A549 (cell line): ENCODE measurements around the gene LYPLAL1. TPM values are rescaled to one million over a fixed set of nuclear protein-coding genes. Genes with fewer than 3 reads are reported as not detected.
"Not testable (repeated sequence)": the region's sequence is repeated elsewhere in the genome, so short reads cannot be mapped to it uniquely, and the experiment has no call there.

Experiments used
- ATAC-seq, 2 experiments: fragments of 200-7000 bp in 1 of 2; fragments of >200 bp in 1 of 2; cut with Nextera tagmentation in 1 of 2; cut with Tn5 transposase in 1 of 2; 3 replicates each; pipeline versions ENCODE4 v1.8.0 to v1.9.1; 2018 to 2020; ENCODE audit warnings: mild to moderate bottlenecking in 1 of 2, moderate library complexity in 1 of 2
- CTCF ChIA-PET: fragments of 300-600 bp; sonication (Branson Sonifier 250); formaldehyde crosslinking; extraction: SDS; loops from one replicate; lab custom pipeline; 2021; ENCODE audit warnings: antibody characterized with exemption, inconsistent platforms; lab: Yijun Ruan, JAX
- POLR2A ChIA-PET: fragments of 350-600 bp; formaldehyde crosslinking; extraction: SDS; loops from one replicate; lab custom pipeline; 2021; ENCODE audit warnings: antibody characterized with exemption, inconsistent platforms; lab: Yijun Ruan, JAX
- DNase-seq, 2 experiments: peaks; one replicate each; pipeline versions ENCODE4 v3.0.0 to v3.0.0-alpha.2; 2011 to 2016; ENCODE audit warnings: low read depth in 1 of 2, low spot score in 1 of 2
- FAIRE-seq: peaks from 2 replicates; lab custom pipeline; 2011; peaks lifted over from hg19 to GRCh38; lab: Jason Lieb, UNC
- H3K27ac ChIP-seq, 2 experiments: fragments of >200 bp; sonication (Bioruptor Twin); formaldehyde crosslinking; 3 replicates each; pipeline ENCODE4 v1.5.1; 2016 to 2017
- H3K4me1 ChIP-seq: fragments of >200 bp; sonication (Bioruptor Twin); formaldehyde crosslinking; 3 replicates; pipeline ENCODE4 v1.6.1; 2016
- H3K4me2 ChIP-seq: fragments of >200 bp; sonication (Bioruptor Twin); formaldehyde crosslinking; 3 replicates; pipeline ENCODE4 v1.6.1; 2016
- H3K4me3 ChIP-seq: fragments of >200 bp; sonication (Bioruptor Twin); formaldehyde crosslinking; 3 replicates; pipeline ENCODE4 v1.5.1; 2016
- H3K9me3 ChIP-seq: fragments of >200 bp; sonication (Bioruptor Twin); formaldehyde crosslinking; 3 replicates; pipeline ENCODE4 v1.6.1; 2016
- BHLHE40 ChIP-seq: IDR thresholded peaks from 2 replicates; pipeline ENCODE4 v1.6.1; 2012; ENCODE audit warnings: low read depth, low read length, inconsistent platforms
- CBX2 ChIP-seq: fragments of 200-600 bp; sonication (generic); IDR thresholded peaks from 2 replicates; pipeline ENCODE4 v1.6.1; 2016; ENCODE audit warnings: low read depth, mild to moderate bottlenecking, borderline replicate concordance
- CHD4 ChIP-seq: fragments of 200-600 bp; sonication (generic); IDR thresholded peaks from 2 replicates; pipeline ENCODE4 v1.6.1; 2016; ENCODE audit warnings: antibody characterized with exemption, mild to moderate bottlenecking, borderline replicate concordance
- CTCF ChIP-seq: fragments of >200 bp; sonication (Bioruptor Twin); formaldehyde crosslinking; IDR thresholded peaks from 3 replicates; pipeline ENCODE4 v1.5.1; 2016
- EHMT2 ChIP-seq: fragments of 200-600 bp; sonication (generic); IDR thresholded peaks from 2 replicates; pipeline ENCODE4 v1.6.1; 2016; ENCODE audit warnings: antibody characterized with exemption, low read depth, mild to moderate bottlenecking, moderate library complexity
- EP300 ChIP-seq, 2 experiments: fragments of >200 bp; sonication (Bioruptor Twin); formaldehyde crosslinking; IDR thresholded peaks; 2 replicates in 1 of 2; 3 replicates in 1 of 2; pipeline ENCODE4 v1.6.1; 2016 to 2017
- FOXS1 ChIP-seq: fragments of 250-450 bp; sonication (Bioruptor Pico); IDR thresholded peaks from 2 replicates; pipeline ENCODE4 v1.5.0; 2020; ENCODE audit warnings: mild to moderate bottlenecking, moderate library complexity
- GATA3 ChIP-seq: IDR thresholded peaks from 2 replicates; pipeline ENCODE4 v1.6.1; 2012; ENCODE audit warnings: borderline replicate concordance
- HDAC2 ChIP-seq: fragments of 200-600 bp; sonication (generic); IDR thresholded peaks from 2 replicates; pipeline ENCODE4 v1.6.1; 2016
- HEYL ChIP-seq: fragments of 250-450 bp; sonication (Bioruptor Pico); IDR thresholded peaks from 2 replicates; pipeline ENCODE4 v1.8.0; 2021; ENCODE audit warnings: mild to moderate bottlenecking, moderate library complexity
- HOXA7 ChIP-seq: fragments of 250-450 bp; sonication (Bioruptor Pico); IDR thresholded peaks from 2 replicates; pipeline ENCODE4 v1.5.0; 2020; ENCODE audit warnings: mild to moderate bottlenecking, moderate library complexity
- HOXB5 ChIP-seq: fragments of 250-450 bp; sonication (Bioruptor Pico); IDR thresholded peaks from 2 replicates; pipeline ENCODE4 v1.5.0; 2020; ENCODE audit warnings: mild to moderate bottlenecking, moderate library complexity
- JUN ChIP-seq, 2 experiments: fragments of >200 bp; sonication (Bioruptor Twin); formaldehyde crosslinking; IDR thresholded peaks; 2 replicates in 1 of 2; 3 replicates in 1 of 2; pipeline ENCODE4 v1.6.1; 2016 to 2017
- JUNB ChIP-seq: fragments of >200 bp; sonication (Bioruptor Twin); formaldehyde crosslinking; IDR thresholded peaks from 2 replicates; pipeline ENCODE4 v1.6.1; 2016
- KDM1A ChIP-seq: fragments of 200-600 bp; sonication (generic); IDR thresholded peaks from 2 replicates; pipeline ENCODE4 v1.6.1; 2016; ENCODE audit warnings: low read depth, mild to moderate bottlenecking
- KDM5A ChIP-seq: fragments of 200-600 bp; sonication (generic); IDR thresholded peaks from 2 replicates; pipeline ENCODE4 v1.6.1; 2016; ENCODE audit warnings: antibody characterized with exemption, mild to moderate bottlenecking
- MAX ChIP-seq: IDR thresholded peaks from 2 replicates; pipeline ENCODE4 v1.6.1; 2012
- NPAS2 ChIP-seq: fragments of 250-450 bp; sonication (Bioruptor Pico); IDR thresholded peaks from 2 replicates; pipeline ENCODE4 v1.8.0; 2022; ENCODE audit warnings: mild to moderate bottlenecking, moderate library complexity, borderline replicate concordance
- NR3C1 ChIP-seq: fragments of >200 bp; sonication (Bioruptor Twin); formaldehyde crosslinking; IDR thresholded peaks from 3 replicates; pipeline ENCODE4 v1.6.1; 2017
- POLR2A ChIP-seq: IDR thresholded peaks from 2 replicates; pipeline ENCODE4 v1.6.1; 2012; ENCODE audit warnings: mild to moderate bottlenecking, low read length
- POLR2AphosphoS2 ChIP-seq: conservative IDR thresholded peaks from 2 replicates; pipeline ENCODE4 v1.6.1; 2012; ENCODE audit warnings: low read length, improper control_type of control experiment, inconsistent platforms
- RAD21 ChIP-seq, 2 experiments: fragments of >200 bp in 1 of 2; sonication (Bioruptor Twin) in 1 of 2; formaldehyde crosslinking in 1 of 2; IDR thresholded peaks in 1 of 2; conservative IDR thresholded peaks in 1 of 2; 2 replicates in 1 of 2; 3 replicates in 1 of 2; pipeline ENCODE4 v1.6.1; 2012 to 2018; ENCODE audit warnings: inconsistent platforms in 1 of 2
- RARB ChIP-seq: fragments of 250-450 bp; sonication (Bioruptor Pico); IDR thresholded peaks from 2 replicates; pipeline ENCODE4 v1.8.0; 2021; ENCODE audit warnings: mild to moderate bottlenecking, moderate library complexity
- ZFP36 ChIP-seq: fragments of 450-650 bp; IDR thresholded peaks from 2 replicates; pipeline ENCODE4 v1.6.1; 2014; ENCODE audit warnings: borderline replicate concordance; ENCODE audit not compliant: partially characterized antibody
- WGBS: methylation state at CpG from one replicate; pipeline ENCODE4 v1.1.6; 2017; ENCODE audit errors: missing lambda C conversion rate; 5-methylcytosine and 5-hydroxymethylcytosine counted together
- polyA plus RNA-seq, 4 experiments: library from polyadenylated mRNA; depleted of rRNA in 3 of 4; stranded (reverse); fragments of >200 nt; fragmentation: RNase III in 1 of 4; extraction: RNeasy Plus Mini Kit Qiagen cat#74134 plus additional on column Dnase treatment in 1 of 4; gene quantifications; 2 replicates in 3 of 4; 3 replicates in 1 of 4; pipeline ENCODE4 v1.2.3, GENCODE V29; 2011 to 2017
- TF ChIP-seq, protein P1 (sequence below): fragments of 450-650 bp; IDR thresholded peaks from 2 replicates; pipeline ENCODE4 v1.6.1; 2014; ENCODE audit warnings: antibody characterized with exemption
- TF ChIP-seq, protein P2 (sequence below): IDR thresholded peaks from 2 replicates; pipeline ENCODE4 v1.6.1; 2012
- TF ChIP-seq, protein P3 (sequence below): fragments of 200-600 bp; sonication (generic); IDR thresholded peaks from 2 replicates; pipeline ENCODE4 v1.6.1; 2016; ENCODE audit warnings: antibody characterized with exemption, mild to moderate bottlenecking, moderate library complexity

The LYPLAL1 gene
- polyA plus RNA-seq, 2 of the 4 experiments (the other 2 are of a cell fraction), result 13.6 to 61.2 TPM

DNA sequence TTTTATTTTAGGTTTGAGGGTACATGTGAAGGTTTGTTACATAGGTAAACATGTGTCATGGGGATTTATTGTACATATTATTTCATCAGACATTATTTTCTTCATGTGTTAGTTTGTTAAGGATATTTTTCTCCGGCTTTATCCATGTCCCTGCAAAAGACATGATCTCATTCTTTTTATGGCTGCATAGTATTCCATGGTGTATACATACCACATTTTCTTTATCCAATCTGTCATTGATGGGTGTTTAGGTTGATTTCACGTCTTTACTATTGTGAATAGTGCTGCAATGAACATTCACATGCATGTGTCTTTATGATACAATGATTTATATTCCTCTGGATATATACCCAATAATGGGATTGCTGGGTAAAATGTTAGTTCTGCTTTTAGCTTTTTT lies 76.8 kb downstream of the LYPLAL1 start:
- H3K4me3 ChIP-seq, FAIRE-seq, ATAC-seq, H3K9me3 ChIP-seq, DNase-seq, H3K4me2 ChIP-seq, H3K4me1 ChIP-seq, POLR2A ChIA-PET, H3K27ac ChIP-seq: not testable (repeated sequence)
- 75% methylated on average over 2 of the region's 2 CpGs for WGBS
- CTCF ChIA-PET, result interaction anchor here (1.0 kb wide), 1 partner anchor 21 kb away, joined by 3 read pairs; no protein-coding TSS in a partner anchor

GRCh38 chr1:219257751-219258150 lies 84.1 kb downstream of the LYPLAL1 start:
- ATAC-seq, result no peak
- POLR2A ChIA-PET, result no interaction called here
- TF ChIP-seq POLR2AphosphoS2, result no peak
- TF ChIP-seq, protein P1, sequence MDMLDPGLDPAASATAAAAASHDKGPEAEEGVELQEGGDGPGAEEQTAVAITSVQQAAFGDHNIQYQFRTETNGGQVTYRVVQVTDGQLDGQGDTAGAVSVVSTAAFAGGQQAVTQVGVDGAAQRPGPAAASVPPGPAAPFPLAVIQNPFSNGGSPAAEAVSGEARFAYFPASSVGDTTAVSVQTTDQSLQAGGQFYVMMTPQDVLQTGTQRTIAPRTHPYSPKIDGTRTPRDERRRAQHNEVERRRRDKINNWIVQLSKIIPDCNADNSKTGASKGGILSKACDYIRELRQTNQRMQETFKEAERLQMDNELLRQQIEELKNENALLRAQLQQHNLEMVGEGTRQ, result no peak
- TF ChIP-seq EP300 (IDR thresholded peaks at IDR 0.05), result no peak
- no peak for TF ChIP-seq MAX
- no peak for TF ChIP-seq JUNB
- TF ChIP-seq HEYL (CRISPR knock-in tag), result no peak
- no peak for TF ChIP-seq RARB (CRISPR knock-in tag)
- no peak for TF ChIP-seq NR3C1
- no peak for TF ChIP-seq POLR2A
- TF ChIP-seq CHD4, result no peak
- TF ChIP-seq HDAC2, result no peak
- TF ChIP-seq, protein P2, sequence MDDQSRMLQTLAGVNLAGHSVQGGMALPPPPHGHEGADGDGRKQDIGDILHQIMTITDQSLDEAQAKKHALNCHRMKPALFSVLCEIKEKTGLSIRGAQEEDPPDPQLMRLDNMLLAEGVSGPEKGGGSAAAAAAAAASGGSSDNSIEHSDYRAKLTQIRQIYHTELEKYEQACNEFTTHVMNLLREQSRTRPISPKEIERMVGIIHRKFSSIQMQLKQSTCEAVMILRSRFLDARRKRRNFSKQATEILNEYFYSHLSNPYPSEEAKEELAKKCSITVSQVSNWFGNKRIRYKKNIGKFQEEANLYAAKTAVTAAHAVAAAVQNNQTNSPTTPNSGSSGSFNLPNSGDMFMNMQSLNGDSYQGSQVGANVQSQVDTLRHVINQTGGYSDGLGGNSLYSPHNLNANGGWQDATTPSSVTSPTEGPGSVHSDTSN, result no peak
- no peak for TF ChIP-seq BHLHE40
- no peak for TF ChIP-seq ZFP36
- no peak for TF ChIP-seq HOXB5
- TF ChIP-seq GATA3, result no peak
- TF ChIP-seq, all 56 proteins: peak for 0
- Histone ChIP-seq H3K4me2 (no peak overlapping the region), H3K27ac (no peak overlapping the region), H3K4me1 (no peaks in the 10 kb centered on the region), H3K4me3 (no peak overlapping the region), H3K9me3 (peaks cover 10% of the 10 kb centered on the region)
- no peak for FAIRE-seq
- CTCF ChIA-PET, result no interaction called here
- 26% methylated on average over 2 of the region's 2 CpGs for WGBS
- no peak for DNase-seq

- POLR2A ChIA-PET, result no interaction called here
- TF ChIP-seq KDM1A (no peak), JUN (IDR thresholded peaks at IDR 0.05) (no peak), RAD21 (conservative IDR thresholded peaks at IDR 0.05 in 1 of 2, IDR thresholded peaks at IDR 0.05 in 1 of 2) (no peak), CHD4 (no peak), NPAS2 (no peak), CTCF (no peak), MAX (no peak), EHMT2 (no peak), FOXS1 (no peak), BHLHE40 (no peak), CBX2 (no peak), HOXA7 (no peak), RARB (CRISPR knock-in tag) (no peak), KDM5A (no peak)
- TF ChIP-seq, protein P3, sequence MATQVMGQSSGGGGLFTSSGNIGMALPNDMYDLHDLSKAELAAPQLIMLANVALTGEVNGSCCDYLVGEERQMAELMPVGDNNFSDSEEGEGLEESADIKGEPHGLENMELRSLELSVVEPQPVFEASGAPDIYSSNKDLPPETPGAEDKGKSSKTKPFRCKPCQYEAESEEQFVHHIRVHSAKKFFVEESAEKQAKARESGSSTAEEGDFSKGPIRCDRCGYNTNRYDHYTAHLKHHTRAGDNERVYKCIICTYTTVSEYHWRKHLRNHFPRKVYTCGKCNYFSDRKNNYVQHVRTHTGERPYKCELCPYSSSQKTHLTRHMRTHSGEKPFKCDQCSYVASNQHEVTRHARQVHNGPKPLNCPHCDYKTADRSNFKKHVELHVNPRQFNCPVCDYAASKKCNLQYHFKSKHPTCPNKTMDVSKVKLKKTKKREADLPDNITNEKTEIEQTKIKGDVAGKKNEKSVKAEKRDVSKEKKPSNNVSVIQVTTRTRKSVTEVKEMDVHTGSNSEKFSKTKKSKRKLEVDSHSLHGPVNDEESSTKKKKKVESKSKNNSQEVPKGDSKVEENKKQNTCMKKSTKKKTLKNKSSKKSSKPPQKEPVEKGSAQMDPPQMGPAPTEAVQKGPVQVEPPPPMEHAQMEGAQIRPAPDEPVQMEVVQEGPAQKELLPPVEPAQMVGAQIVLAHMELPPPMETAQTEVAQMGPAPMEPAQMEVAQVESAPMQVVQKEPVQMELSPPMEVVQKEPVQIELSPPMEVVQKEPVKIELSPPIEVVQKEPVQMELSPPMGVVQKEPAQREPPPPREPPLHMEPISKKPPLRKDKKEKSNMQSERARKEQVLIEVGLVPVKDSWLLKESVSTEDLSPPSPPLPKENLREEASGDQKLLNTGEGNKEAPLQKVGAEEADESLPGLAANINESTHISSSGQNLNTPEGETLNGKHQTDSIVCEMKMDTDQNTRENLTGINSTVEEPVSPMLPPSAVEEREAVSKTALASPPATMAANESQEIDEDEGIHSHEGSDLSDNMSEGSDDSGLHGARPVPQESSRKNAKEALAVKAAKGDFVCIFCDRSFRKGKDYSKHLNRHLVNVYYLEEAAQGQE, result no peak
Observed at GRCh38 chr1:219261454-219261853, 87.8 kb downstream of the LYPLAL1 start.

More at GRCh38 chr1:219261454-219261853, 87.8 kb downstream of the LYPLAL1 start:
- WGBS, result 80% methylated on average over 2 of the region's 2 CpGs
- peaks cover 6% of the 10 kb centered on the region; the same call in 1 of the 3 replicates for H3K4me1 ChIP-seq
- no peak for ATAC-seq
- no peak overlapping the region for H3K27ac ChIP-seq
- H3K9me3 ChIP-seq, result peaks cover 10% of the 10 kb centered on the region
- H3K4me3 ChIP-seq, result no peak overlapping the region
- DNase-seq, result no peak
- CTCF ChIA-PET, result no interaction called here
- no peak for FAIRE-seq
- H3K4me2 ChIP-seq, result no peak overlapping the region
